Cerebellar cortex (tissue), 1 donor: ENCODE measurements around the gene DUSP22.

Experiments used
- DNase-seq: peaks from one replicate; pipeline ENCODE4 v3.0.0-alpha.2; 2015; ENCODE audit warnings: low spot score

Gene DUSP22

DNA sequence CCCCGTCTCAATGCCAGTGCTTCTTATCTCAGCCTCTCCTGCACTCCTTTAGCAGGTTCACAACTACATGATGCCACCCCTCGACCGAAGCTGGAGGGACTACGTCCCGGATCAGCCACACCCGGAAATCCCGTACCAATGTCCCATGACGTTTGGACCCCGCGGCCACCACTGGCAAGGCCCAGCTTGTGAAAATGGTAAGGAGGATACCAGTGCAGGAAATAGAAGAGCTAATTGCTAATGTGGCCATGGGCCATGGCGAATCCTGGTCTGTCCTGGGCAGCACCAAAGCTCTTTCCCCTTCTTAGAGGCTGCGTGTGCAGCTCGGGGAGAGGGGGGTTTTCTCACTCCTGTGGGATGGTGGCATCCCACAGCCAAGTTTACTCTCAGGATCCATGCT lies 104.8 kb downstream of the DUSP22 start:
- no peak for DNase-seq

DNA sequence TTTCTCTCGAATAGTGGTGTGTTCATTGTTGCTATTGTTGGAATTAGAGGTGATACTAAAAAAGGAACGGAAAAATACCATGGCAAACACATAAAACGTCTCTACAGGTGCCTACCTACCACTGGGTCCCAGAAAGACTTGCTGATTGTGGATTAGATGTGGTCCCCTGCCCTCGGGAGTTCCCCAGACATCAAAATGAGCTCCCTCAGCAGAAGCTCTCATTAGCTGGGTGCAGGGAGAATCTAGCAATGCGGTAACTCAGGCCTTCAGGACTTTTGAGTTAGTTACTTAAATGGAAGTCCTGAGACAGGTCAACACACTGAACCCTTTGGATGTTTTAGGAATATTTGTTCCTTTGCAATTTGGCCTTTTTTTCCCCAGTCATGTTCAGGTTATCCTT lies 105.3 kb downstream of the DUSP22 start:
- no peak for DNase-seq

DNA sequence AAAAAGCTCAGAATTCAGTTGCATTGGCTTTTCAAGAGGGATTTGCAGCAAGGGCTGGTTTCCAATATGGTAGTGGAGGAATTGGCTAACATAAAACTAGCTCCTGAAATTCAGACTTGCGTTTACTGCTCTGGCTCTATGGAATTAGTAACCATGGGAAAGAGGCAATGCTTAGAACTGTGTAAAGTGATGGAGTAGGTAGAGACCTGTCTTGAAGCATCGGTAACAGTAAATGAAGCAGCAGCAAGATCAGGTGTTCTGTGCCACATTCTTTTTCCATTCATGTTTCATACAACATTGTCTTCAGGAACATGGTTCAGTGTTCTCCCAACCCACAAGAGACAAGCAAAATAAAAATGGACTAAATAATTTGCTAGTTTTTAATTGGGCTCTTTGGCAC lies 105.8 kb downstream of the DUSP22 start:
- no peak for DNase-seq

DNA sequence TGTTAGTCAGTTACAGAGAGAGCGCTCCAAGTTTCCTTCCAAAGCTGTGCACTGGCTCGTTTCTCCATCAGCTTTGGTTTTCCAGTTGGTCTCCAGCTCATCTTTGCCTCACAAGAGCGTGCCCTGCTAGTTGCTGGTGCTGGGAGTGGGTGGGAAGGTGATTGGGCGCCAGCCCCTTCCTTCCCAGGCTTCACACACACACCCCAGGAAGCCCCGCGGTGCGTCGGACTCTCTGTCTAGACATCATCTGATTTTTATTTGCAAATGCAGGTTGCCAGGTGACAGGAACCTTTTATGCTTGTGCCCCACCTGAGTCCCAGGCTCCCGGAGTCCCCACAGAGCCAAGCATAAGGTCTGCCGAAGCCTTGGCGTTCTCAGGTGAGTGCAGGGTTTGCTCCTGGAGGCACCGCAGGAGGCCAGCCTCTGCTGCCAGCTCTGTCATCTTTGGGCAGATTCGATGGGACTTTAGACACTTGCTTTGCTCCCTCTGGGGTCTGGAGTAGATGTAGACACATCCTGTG lies 106.3 kb downstream of the DUSP22 start:
- no peak for DNase-seq

DNA sequence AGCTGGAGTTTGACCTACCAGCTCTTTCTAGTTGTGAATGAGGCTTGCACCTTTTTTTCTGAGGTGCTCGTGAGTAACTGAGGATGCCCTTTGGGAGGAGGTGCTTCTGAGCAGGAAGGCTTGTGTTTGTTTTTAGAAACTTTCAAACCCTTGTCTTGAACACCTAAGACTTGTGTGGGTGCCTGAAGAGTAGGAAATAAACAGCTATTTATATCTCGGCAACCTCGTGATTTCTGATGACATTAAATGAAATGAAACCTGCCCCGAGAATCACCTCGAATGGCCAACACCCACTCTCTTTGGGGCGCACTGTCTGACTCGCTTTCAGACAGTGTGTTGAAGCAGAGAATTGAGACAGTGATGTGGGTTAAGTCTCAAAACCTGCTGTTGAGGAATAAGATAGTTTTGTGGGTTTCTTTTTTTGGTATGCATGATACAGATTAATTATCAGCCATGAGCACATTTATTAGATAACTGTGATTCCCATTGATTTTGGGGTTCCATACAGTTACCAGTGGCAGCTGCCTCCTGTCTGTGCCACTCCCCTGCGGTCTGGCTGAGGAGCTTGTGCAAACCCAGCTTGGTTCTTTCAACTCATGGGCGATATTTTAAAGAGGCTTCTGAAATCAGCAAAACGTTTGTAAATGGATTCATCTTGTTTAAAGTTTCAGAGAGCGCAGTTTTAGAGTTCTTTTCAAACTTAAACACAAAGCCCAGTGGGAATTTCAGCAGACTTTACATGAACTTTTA lies 107.7 kb downstream of the DUSP22 start:
- DNase-seq, result no peak

DNA sequence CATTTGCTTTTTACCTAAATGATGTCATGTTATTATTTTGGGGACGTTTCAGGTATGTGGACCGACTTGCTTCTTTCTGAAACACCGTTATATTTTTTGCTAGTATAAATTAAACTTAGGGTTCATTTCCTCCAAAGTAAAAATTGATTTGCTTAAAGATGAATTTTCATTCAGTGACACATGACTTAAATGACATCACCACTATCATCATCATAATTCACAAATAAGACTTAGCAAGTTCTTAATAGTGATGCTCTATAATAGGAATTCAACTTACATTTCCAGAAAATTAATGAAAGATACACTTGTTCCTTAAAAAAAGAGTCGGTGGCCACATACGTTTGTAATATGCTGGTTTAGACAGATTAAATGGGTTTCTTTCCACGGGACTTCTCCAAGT lies 108.5 kb downstream of the DUSP22 start:
- no peak for DNase-seq
